Subcutaneous adipose tissue (tissue), 4 donors: ENCODE data around the gene TBL1Y. TPM values are rescaled to one million over a fixed set of nuclear protein-coding genes. Genes with fewer than 3 reads are reported as not detected.

Source experiments
- total RNA-seq, 4 donors: library from RNA; depleted of rRNA; stranded (reverse); fragments of >200 nt; gene quantifications; one replicate each; pipeline ENCODE4 v1.1.0, GENCODE V29; 2016
- TF ChIP-seq, protein P1 (sequence below): fragments of 450-650 bp; IDR thresholded peaks from one replicate; pipeline ENCODE4 v1.5.1; 2016; ENCODE audit warnings: low read depth, mild to moderate bottlenecking, control low read depth, antibody characterized with exemption, moderate library complexity

TBL1Y gene
- total RNA-seq, 4 donors from 2014 or later: 3.7 to 9.4 TPM; not detected in 2

DNA sequence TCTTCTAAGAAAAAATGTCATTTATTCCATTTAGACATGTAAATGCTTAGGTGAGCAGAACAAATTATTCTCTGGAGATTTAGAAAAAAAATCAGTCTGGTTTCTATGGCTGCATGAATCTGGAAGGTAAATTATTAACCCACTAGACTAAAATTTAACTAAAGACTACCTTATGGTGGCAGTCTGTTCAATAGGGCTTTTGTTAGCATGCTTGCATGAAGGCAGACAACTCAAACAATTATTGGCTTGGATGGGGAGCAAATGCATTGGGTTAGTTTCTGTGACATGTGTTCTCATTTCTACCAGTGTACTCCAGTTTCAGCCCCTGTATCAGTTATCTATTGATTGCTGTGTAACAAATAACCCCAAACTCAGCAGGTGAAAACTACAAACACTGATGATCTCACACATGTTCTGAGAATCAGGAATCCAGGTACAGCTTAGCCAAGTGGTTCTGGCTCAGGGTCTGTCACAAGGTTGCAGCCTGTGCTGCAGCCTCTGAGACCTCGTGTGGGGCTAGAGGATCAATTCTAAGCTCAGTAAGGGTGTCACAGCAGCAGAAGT, 87.1 kb downstream of the TBL1Y start:
- TF ChIP-seq, protein P1, sequence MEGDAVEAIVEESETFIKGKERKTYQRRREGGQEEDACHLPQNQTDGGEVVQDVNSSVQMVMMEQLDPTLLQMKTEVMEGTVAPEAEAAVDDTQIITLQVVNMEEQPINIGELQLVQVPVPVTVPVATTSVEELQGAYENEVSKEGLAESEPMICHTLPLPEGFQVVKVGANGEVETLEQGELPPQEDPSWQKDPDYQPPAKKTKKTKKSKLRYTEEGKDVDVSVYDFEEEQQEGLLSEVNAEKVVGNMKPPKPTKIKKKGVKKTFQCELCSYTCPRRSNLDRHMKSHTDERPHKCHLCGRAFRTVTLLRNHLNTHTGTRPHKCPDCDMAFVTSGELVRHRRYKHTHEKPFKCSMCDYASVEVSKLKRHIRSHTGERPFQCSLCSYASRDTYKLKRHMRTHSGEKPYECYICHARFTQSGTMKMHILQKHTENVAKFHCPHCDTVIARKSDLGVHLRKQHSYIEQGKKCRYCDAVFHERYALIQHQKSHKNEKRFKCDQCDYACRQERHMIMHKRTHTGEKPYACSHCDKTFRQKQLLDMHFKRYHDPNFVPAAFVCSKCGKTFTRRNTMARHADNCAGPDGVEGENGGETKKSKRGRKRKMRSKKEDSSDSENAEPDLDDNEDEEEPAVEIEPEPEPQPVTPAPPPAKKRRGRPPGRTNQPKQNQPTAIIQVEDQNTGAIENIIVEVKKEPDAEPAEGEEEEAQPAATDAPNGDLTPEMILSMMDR: no peak

DNA sequence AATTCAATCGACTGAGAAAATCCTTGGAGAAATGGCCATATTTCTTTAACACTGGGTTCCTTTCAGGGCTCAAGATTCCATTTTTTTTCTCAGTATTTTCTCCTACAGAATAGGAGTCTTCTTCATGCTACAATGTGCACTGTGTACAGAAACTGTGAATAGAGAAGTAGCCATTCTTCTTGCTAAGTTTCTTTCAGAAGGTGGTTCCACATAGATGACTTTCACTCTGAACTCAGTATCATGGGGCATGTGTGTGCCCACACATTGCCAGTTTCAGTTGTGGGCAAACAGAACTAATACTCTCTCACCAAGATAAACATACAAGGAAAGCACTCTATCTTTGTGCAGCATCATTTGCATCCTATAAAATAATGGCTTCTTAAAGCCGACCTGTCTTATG, 89.4 kb downstream of the TBL1Y start:
- TF ChIP-seq, protein P1: no peak

GRCh38 chrY:7002581-7002980, 92.1 kb downstream of the TBL1Y start:
- TF ChIP-seq, protein P1: no peak

GRCh38 chrY:7007911-7008310, 97.4 kb downstream of the TBL1Y start:
- TF ChIP-seq, protein P1: no peak

- TF ChIP-seq, protein P1: no peak
These were observed 98.3 kb downstream of the TBL1Y start for GRCh38 chrY:7008578-7009355.

GRCh38 chrY:7013051-7013450, 102.6 kb downstream of the TBL1Y start:
- TF ChIP-seq, protein P1: no peak

DNA sequence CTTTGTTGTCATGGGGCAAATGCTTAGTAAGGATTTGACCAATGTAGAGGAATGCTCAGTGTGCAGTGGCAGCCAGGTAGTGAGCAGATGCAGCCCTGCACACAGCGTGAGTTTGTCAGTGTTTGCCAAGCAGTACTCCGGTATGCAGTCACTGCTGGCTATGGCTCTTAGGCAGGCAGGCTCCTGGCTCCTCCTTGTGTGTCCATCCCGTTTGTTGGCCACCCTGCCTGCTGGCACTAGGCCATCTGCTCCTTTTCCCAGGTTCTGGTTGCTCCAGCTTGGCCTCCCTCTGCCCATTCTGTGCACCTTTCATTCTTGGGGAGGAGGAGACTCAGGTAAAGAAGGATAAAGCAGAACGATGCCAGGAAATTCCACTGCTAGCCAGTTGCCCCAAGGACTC, 106.0 kb downstream of the TBL1Y start:
- TF ChIP-seq, protein P1: no peak
